Measurements from ENCODE around the gene PDCD6IP.

PDCD6IP gene

DNA sequence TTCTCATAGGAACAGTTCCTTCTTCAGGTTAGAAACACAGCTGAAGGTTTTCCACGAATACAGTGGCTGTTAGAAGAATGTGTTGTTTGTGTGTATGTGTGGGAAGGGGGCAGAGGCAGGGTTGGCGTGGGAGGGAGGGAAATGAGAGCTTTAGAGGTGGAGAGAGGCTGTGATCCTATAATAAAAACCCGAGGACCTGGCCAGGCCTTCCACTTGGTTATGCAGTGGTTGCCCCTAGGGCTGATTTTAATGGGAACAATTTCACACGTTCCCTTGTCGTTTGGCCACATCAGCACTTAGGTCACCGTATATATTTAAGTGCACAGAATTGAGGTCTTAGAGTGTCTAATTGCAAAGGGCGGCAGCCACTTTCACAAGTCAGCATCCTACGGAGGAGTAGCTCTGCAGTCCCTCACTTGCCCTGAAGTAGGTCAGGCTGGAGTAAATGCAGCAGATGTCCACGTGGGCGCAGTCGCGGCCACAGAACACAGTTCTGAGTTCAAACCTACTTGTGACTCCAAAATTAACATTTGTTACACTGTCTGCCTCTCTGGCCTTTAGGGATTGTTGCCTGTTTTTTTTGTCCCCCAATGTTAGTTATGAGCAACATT lies 85.6 kb downstream of the PDCD6IP start:
- Histone ChIP-seq H3K36me3 (replicated peaks) (no peaks in the 10 kb centered on the region), H3K27me3 (replicated peaks) (no peaks in the 10 kb centered on the region), H3K4me3 (ENCODE audit: low read depth, low read length) (peak overlapping the region; percentile 34), H3K27ac (no peak overlapping the region)
- TF ChIP-seq, protein P1, sequence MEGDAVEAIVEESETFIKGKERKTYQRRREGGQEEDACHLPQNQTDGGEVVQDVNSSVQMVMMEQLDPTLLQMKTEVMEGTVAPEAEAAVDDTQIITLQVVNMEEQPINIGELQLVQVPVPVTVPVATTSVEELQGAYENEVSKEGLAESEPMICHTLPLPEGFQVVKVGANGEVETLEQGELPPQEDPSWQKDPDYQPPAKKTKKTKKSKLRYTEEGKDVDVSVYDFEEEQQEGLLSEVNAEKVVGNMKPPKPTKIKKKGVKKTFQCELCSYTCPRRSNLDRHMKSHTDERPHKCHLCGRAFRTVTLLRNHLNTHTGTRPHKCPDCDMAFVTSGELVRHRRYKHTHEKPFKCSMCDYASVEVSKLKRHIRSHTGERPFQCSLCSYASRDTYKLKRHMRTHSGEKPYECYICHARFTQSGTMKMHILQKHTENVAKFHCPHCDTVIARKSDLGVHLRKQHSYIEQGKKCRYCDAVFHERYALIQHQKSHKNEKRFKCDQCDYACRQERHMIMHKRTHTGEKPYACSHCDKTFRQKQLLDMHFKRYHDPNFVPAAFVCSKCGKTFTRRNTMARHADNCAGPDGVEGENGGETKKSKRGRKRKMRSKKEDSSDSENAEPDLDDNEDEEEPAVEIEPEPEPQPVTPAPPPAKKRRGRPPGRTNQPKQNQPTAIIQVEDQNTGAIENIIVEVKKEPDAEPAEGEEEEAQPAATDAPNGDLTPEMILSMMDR (IDR thresholded peaks at IDR 0.05; ENCODE audit: low read depth, low read length, missing control alignments): peak; percentile 62
- in situ Hi-C loops (cut with HindIII; ENCODE audit: low pct_ligation_motif_present, low sequenced_read_pairs): no loop called here
- no peak for DNase-seq

DNA sequence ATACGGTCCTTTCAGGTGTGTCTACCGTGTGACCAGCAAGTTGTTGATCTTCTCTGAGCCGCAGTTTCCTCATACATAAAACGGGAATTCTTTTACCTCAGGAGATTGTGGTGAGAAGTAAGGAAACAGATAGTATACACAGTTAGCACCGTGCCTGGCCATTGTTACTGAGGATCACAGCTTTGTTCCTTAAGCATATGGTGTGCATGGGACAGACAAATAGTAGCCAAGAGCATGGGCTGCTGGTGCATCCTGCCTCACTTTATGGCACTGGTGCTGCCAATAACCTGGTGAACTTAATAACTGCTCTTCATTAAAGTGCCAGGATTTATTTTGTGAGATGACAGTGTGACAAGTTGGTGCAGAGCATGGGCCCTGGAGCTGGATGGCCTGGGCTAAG lies 86.3 kb downstream of the PDCD6IP start:
- in situ Hi-C loops (cut with HindIII; ENCODE audit: low pct_ligation_motif_present, low sequenced_read_pairs): no loop called here
- Histone ChIP-seq H3K27me3 (replicated peaks) (no peaks in the 10 kb centered on the region), H3K27ac (no peak overlapping the region), H3K4me3 (ENCODE audit: low read depth, low read length) (no peak overlapping the region), H3K36me3 (replicated peaks) (no peaks in the 10 kb centered on the region)
- no peak for DNase-seq
- TF ChIP-seq, protein P1 (IDR thresholded peaks at IDR 0.05; ENCODE audit: low read depth, low read length, missing control alignments): no peak

DNA sequence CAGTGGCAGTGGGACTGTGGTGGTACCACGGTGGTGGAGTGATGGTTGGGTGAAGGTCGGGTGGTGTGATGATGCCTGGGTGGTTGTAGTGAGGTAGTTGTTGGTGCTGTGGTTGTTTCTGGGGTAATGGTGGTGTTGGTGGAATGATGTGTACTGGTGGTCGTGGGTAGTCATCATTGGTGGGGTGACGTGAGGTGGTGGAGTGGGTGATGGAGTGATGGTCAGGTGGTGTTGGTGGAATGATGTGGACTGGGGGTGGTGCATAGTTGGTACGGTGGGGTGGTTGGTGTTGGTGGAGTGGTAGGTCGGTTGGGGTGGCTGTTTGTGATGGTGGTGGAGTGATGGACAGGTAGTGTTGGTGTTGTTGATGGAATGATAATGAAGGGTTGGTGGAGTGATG lies 87.1 kb downstream of the PDCD6IP start:
- no peaks in the 10 kb centered on the region for H3K27me3 ChIP-seq (replicated peaks)
- no peak for DNase-seq
- no peak overlapping the region for H3K4me3 ChIP-seq (ENCODE audit: low read depth, low read length)
- H3K36me3 ChIP-seq (replicated peaks): no peaks in the 10 kb centered on the region
- TF ChIP-seq, protein P1 (IDR thresholded peaks at IDR 0.05; ENCODE audit: low read depth, low read length, missing control alignments): no peak
- in situ Hi-C loops (cut with HindIII; ENCODE audit: low pct_ligation_motif_present, low sequenced_read_pairs): no loop called here
- H3K27ac ChIP-seq: no peak overlapping the region

DNA sequence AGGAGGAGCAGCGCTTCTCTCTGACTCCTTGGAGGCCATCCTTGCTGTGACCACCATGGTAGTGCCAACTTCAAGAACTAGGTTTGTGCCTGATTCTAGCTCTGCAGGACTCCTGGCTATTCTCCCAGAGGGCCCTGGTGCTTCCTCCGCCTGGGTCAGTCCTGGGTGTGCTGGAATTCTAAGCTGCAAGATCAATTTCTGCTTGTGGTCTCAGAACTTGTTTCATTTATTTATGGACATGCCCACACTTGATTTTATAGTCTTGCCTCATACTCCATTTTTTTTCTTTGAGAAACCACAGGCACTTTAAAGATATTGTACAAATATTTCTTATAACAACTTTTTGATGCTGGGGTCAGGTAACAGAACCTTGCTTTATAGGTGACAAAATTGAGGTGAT lies 87.6 kb downstream of the PDCD6IP start:
- DNase-seq: no peak
- no peaks in the 10 kb centered on the region for H3K27me3 ChIP-seq (replicated peaks)
- no peak overlapping the region for H3K27ac ChIP-seq
- TF ChIP-seq, protein P1 (IDR thresholded peaks at IDR 0.05; ENCODE audit: low read depth, low read length, missing control alignments): no peak
- no peak overlapping the region for H3K4me3 ChIP-seq (ENCODE audit: low read depth, low read length)
- in situ Hi-C loops (cut with HindIII; ENCODE audit: low pct_ligation_motif_present, low sequenced_read_pairs): no loop called here
- H3K36me3 ChIP-seq (replicated peaks): no peaks in the 10 kb centered on the region

- H3K27ac ChIP-seq: no peak overlapping the region
- H3K27me3 ChIP-seq (replicated peaks): no peaks in the 10 kb centered on the region
- H3K36me3 ChIP-seq (replicated peaks): no peaks in the 10 kb centered on the region
- TF ChIP-seq, protein P1 (IDR thresholded peaks at IDR 0.05; ENCODE audit: low read depth, low read length, missing control alignments): no peak
- in situ Hi-C loops (cut with HindIII; ENCODE audit: low pct_ligation_motif_present, low sequenced_read_pairs): no loop called here
- no peak for DNase-seq
- H3K4me3 ChIP-seq (ENCODE audit: low read depth, low read length): no peak overlapping the region
These were observed 89.0 kb downstream of the PDCD6IP start for GRCh38 chr3:33887478-33887877.

Data from brain microvascular endothelial cell (primary cell).